Activated CD4-positive, alpha-beta T cell treated with anti-CD3 and anti-CD28 coated beads for 36 hours (primary cell): Measurements from ENCODE around the gene GP1BB. TPM values are rescaled to one million over a fixed set of nuclear protein-coding genes. Genes with fewer than 3 reads are reported as not detected.

Experiments
- ATAC-seq: fragments of 200-7000 bp; cut with Tn5 transposase; one replicate; pipeline ENCODE4 v1.10.0; 2021; ENCODE audit warnings: mild to moderate bottlenecking, moderate library complexity
- CTCF ChIA-PET: fragments of 350-600 bp; sonication (Branson Sonifier 250); formaldehyde crosslinking; loops from one replicate; lab custom pipeline; 2021; ENCODE audit warnings: antibody characterized with exemption; lab: Charles Lee
- POLR2A ChIA-PET: fragments of 350-600 bp; sonication (Branson Sonifier 250); formaldehyde crosslinking; loops from one replicate; lab custom pipeline; 2021; ENCODE audit warnings: antibody characterized with exemption, inconsistent platforms; lab: Charles Lee
- DNase-seq: peaks from one replicate; pipeline ENCODE4 v3.0.0-alpha.2; 2020
- H3K27ac Mint-ChIP-seq: one replicate; pipeline ENCODE4 v1.8.0; 2021; ENCODE audit warnings: mixed read lengths
- H3K27me3 Mint-ChIP-seq: one replicate; pipeline ENCODE4 v1.8.0; 2021; ENCODE audit warnings: mixed read lengths
- H3K36me3 Mint-ChIP-seq: one replicate; pipeline ENCODE4 v1.8.0; 2021; ENCODE audit warnings: low read depth, mixed read lengths
- H3K4me1 Mint-ChIP-seq: one replicate; pipeline ENCODE4 v1.8.0; 2021; ENCODE audit warnings: mixed read lengths
- H3K4me3 Mint-ChIP-seq: one replicate; pipeline ENCODE4 v1.8.0; 2021; ENCODE audit warnings: mild to moderate bottlenecking, moderate library complexity, mixed read lengths
- H3K9me3 Mint-ChIP-seq: one replicate; pipeline ENCODE4 v1.8.0; 2021; ENCODE audit warnings: low read depth, mixed read lengths
- intact Hi-C, 2 experiments: fragments of 100-400 bp; cut with DNase I in 1 of 2; cut with micrococcal nuclease in 1 of 2; formaldehyde crosslinking; loops; one replicate each; pipeline versions ENCODE4 v1.14.2 to v1.15.1; 2022 to 2024; cut with DNase I, micrococcal nuclease
- total RNA-seq, 2 experiments: library from RNA; stranded (reverse); gene quantifications; one replicate each; pipeline ENCODE4 v1.2.3, GENCODE V29; 2021

The GP1BB gene
- total RNA-seq, 2 experiments from 2014 or later: not detected

GRCh38 chr22:19729507-19729906, 6.2 kb downstream of the GP1BB start:
- POLR2A ChIA-PET: interaction anchor here (1.5 kb wide), 1 partner anchor 181 kb away, joined by 7 read pairs; no protein-coding TSS in a partner anchor
- no peaks in the 10 kb centered on the region for H3K9me3 Mint-ChIP-seq

GRCh38 chr22:19730198-19730597, 6.9 kb downstream of the GP1BB start:
- peak; percentile 20 for ATAC-seq
- H3K9me3 Mint-ChIP-seq: no peaks in the 10 kb centered on the region

More at GRCh38 chr22:19729507-19729906, 6.2 kb downstream of the GP1BB start:
- intact Hi-C loops: no loop called here
- H3K4me1 Mint-ChIP-seq: peaks cover 2% of the 10 kb centered on the region
- peaks cover 11% of the 10 kb centered on the region for H3K27me3 Mint-ChIP-seq
- no peaks in the 10 kb centered on the region for H3K36me3 Mint-ChIP-seq
- no peak overlapping the region for H3K27ac Mint-ChIP-seq
- no peak for ATAC-seq
- DNase-seq: no peak
- CTCF ChIA-PET: interaction anchor here (0.8 to 5.3 kb wide), 11 partner anchors 9 to 199 kb away, joined by 3 to 83 read pairs (median 7); no protein-coding TSS in a partner anchor
- H3K4me3 Mint-ChIP-seq: no peak overlapping the region

GRCh38 chr22:19730655-19731360, 7.5 kb downstream of the GP1BB start:
- Mint-ChIP-seq H3K4me1 (no peaks in the 10 kb centered on the region), H3K9me3 (no peaks in the 10 kb centered on the region), H3K27ac (no peak overlapping the region), H3K27me3 (no peaks in the 10 kb centered on the region), H3K36me3 (no peaks in the 10 kb centered on the region), H3K4me3 (peak overlapping the region; percentile 56)
- ChIA-PET POLR2A (interaction anchor here (1.5 kb wide), 1 partner anchor 179 kb away, joined by 7 read pairs; no protein-coding TSS in a partner anchor), CTCF (interaction anchor here (0.5 to 5.3 kb wide), 46 partner anchors 10 to 432 kb away, joined by 3 to 83 read pairs (median 4); no protein-coding TSS in a partner anchor)
- DNase-seq (peak; percentile 92), ATAC-seq (peak; percentile 93)
- intact Hi-C loops: loop anchor here (1.0 to 5.0 kb wide), 8 partner anchors 36 to 286 kb away; partner anchors contain the start of genes ARVCF (in 1 of the 2), GNB1L (in 1 of the 2) and RTL10 (in 1 of the 2)

More at GRCh38 chr22:19730198-19730597, 6.9 kb downstream of the GP1BB start:
- Mint-ChIP-seq H3K4me1 (no peaks in the 10 kb centered on the region), H3K4me3 (no peak overlapping the region), H3K36me3 (no peaks in the 10 kb centered on the region), H3K27me3 (peaks cover 4% of the 10 kb centered on the region), H3K27ac (no peak overlapping the region)
- POLR2A ChIA-PET: interaction anchor here (1.5 kb wide), 1 partner anchor 180 kb away, joined by 7 read pairs; no protein-coding TSS in a partner anchor
- CTCF ChIA-PET: interaction anchor here (0.5 to 5.3 kb wide), 45 partner anchors 10 to 431 kb away, joined by 3 to 83 read pairs (median 4); no protein-coding TSS in a partner anchor
- no peak for DNase-seq
- intact Hi-C loops: loop anchor here (1.0 to 5.0 kb wide), 8 partner anchors 37 to 287 kb away; partner anchors contain the start of genes ARVCF (in 1 of the 2), GNB1L (in 1 of the 2) and RTL10 (in 1 of the 2)

GRCh38 chr22:19731361-19732135, 8.2 kb downstream of the GP1BB start:
- H3K4me3 Mint-ChIP-seq: no peak overlapping the region
- no peaks in the 10 kb centered on the region for H3K4me1 Mint-ChIP-seq
- ATAC-seq (no peak), DNase-seq (no peak)
- CTCF ChIA-PET: interaction anchor here (0.7 to 5.3 kb wide), 21 partner anchors 16 to 433 kb away, joined by 3 to 83 read pairs (median 5); no protein-coding TSS in a partner anchor
- H3K9me3 Mint-ChIP-seq: no peaks in the 10 kb centered on the region
- intact Hi-C loops: loop anchor here (2.0 to 5.0 kb wide), 5 partner anchors 35 to 286 kb away; partner anchors contain the start of genes ARVCF (in 1 of the 2), GNB1L (in 1 of the 2) and RTL10 (in 1 of the 2)
- no peaks in the 10 kb centered on the region for H3K36me3 Mint-ChIP-seq
- no peak overlapping the region for H3K27ac Mint-ChIP-seq
- no peaks in the 10 kb centered on the region for H3K27me3 Mint-ChIP-seq
- POLR2A ChIA-PET: no interaction called here

- ATAC-seq: no peak
- POLR2A ChIA-PET: no interaction called here
- intact Hi-C loops: loop anchor here (5.0 kb wide), 3 partner anchors 35 to 285 kb away; partner anchors contain the start of gene ARVCF (in 1 of the 2)
These were observed 9.2 kb downstream of the GP1BB start for GRCh38 chr22:19732403-19733113.

GRCh38 chr22:19733755-19734154, 10.4 kb downstream of the GP1BB start:
- intact Hi-C loops: loop anchor here (5.0 kb wide), 3 partner anchors 34 to 284 kb away; partner anchors contain the start of gene ARVCF (in 1 of the 2)
- DNase-seq: no peak

More at GRCh38 chr22:19732403-19733113, 9.2 kb downstream of the GP1BB start:
- CTCF ChIA-PET: interaction anchor here (1.4 to 5.3 kb wide), 3 partner anchors 179 to 215 kb away, joined by 3 to 83 read pairs (median 21); no protein-coding TSS in a partner anchor
- no peak overlapping the region for H3K27ac Mint-ChIP-seq
- no peaks in the 10 kb centered on the region for H3K36me3 Mint-ChIP-seq
- DNase-seq: no peak
- H3K4me3 Mint-ChIP-seq: no peak overlapping the region
- no peaks in the 10 kb centered on the region for H3K4me1 Mint-ChIP-seq
- H3K9me3 Mint-ChIP-seq: no peaks in the 10 kb centered on the region
- no peaks in the 10 kb centered on the region for H3K27me3 Mint-ChIP-seq

GRCh38 chr22:19734163-19734562, 10.8 kb downstream of the GP1BB start:
- Mint-ChIP-seq H3K4me3 (no peak overlapping the region), H3K27me3 (no peaks in the 10 kb centered on the region), H3K9me3 (no peaks in the 10 kb centered on the region), H3K27ac (no peak overlapping the region), H3K4me1 (no peaks in the 10 kb centered on the region), H3K36me3 (no peaks in the 10 kb centered on the region)
- no peak for DNase-seq
- no peak for ATAC-seq
- POLR2A ChIA-PET: no interaction called here
- CTCF ChIA-PET: interaction anchor here (0.6 to 5.3 kb wide), 2 partner anchors 178 to 182 kb away, joined by 5 to 83 read pairs; no protein-coding TSS in a partner anchor
- intact Hi-C loops: loop anchor here (5.0 kb wide), 3 partner anchors 33 to 283 kb away; partner anchors contain the start of gene ARVCF (in 1 of the 2)

More at GRCh38 chr22:19733755-19734154, 10.4 kb downstream of the GP1BB start:
- H3K4me1 Mint-ChIP-seq: no peaks in the 10 kb centered on the region
- no peaks in the 10 kb centered on the region for H3K9me3 Mint-ChIP-seq
- ChIA-PET CTCF (interaction anchor here (0.6 to 5.3 kb wide), 3 partner anchors 87 to 182 kb away, joined by 4 to 83 read pairs (median 5); no protein-coding TSS in a partner anchor), POLR2A (no interaction called here)
- no peaks in the 10 kb centered on the region for H3K27me3 Mint-ChIP-seq
- no peak overlapping the region for H3K4me3 Mint-ChIP-seq
- no peak overlapping the region for H3K27ac Mint-ChIP-seq
- H3K36me3 Mint-ChIP-seq: no peaks in the 10 kb centered on the region
- no peak for ATAC-seq

- H3K9me3 Mint-ChIP-seq: no peaks in the 10 kb centered on the region
- POLR2A ChIA-PET: no interaction called here
- H3K27me3 Mint-ChIP-seq: no peaks in the 10 kb centered on the region
- ATAC-seq: no peak
- H3K4me3 Mint-ChIP-seq: no peak overlapping the region
- no peak overlapping the region for H3K27ac Mint-ChIP-seq
- intact Hi-C loops: loop anchor here (5.0 kb wide), 3 partner anchors 32 to 282 kb away; partner anchors contain the start of gene ARVCF (in 1 of the 2)
- CTCF ChIA-PET: no interaction called here
- no peaks in the 10 kb centered on the region for H3K36me3 Mint-ChIP-seq
- H3K4me1 Mint-ChIP-seq: no peaks in the 10 kb centered on the region
- no peak for DNase-seq
These were observed 11.6 kb downstream of the GP1BB start for GRCh38 chr22:19734837-19735382.

GRCh38 chr22:19735665-19736510, 12.5 kb downstream of the GP1BB start:
- H3K4me1 Mint-ChIP-seq: no peaks in the 10 kb centered on the region
- no peaks in the 10 kb centered on the region for H3K27me3 Mint-ChIP-seq
- no peak overlapping the region for H3K4me3 Mint-ChIP-seq
- ATAC-seq (no peak), DNase-seq (no peak)
- intact Hi-C loops: no loop called here
- POLR2A ChIA-PET: no interaction called here
- CTCF ChIA-PET: no interaction called here
- no peaks in the 10 kb centered on the region for H3K9me3 Mint-ChIP-seq
- H3K36me3 Mint-ChIP-seq: no peaks in the 10 kb centered on the region
- H3K27ac Mint-ChIP-seq: no peak overlapping the region
